Gastroesophageal sphincter (tissue), 4 donors: ENCODE measurements around the gene KIAA1586. TPM values are rescaled to one million over a fixed set of nuclear protein-coding genes. Genes with fewer than 3 reads are reported as not detected.
"Not testable (repeated sequence)": the region's sequence is repeated elsewhere in the genome, so short reads cannot be mapped to it uniquely, and the experiment has no call there.

Experiments used
- ATAC-seq: fragments of 150-250 bp; one replicate; pipeline ENCODE4 v1.9.1; 2016; ENCODE audit warnings: mild to moderate bottlenecking, moderate library complexity
- H3K27ac ChIP-seq, 4 donors: fragments of 200-600 bp; sonication (generic) in 3 of 4; 1 replicate in 3 of 4; 2 replicates in 1 of 4; pipeline ENCODE4 v1.5.1; 2016 to 2019
- H3K27me3 ChIP-seq: fragments of 200-600 bp; sonication (generic); one replicate; pipeline ENCODE4 v1.5.1; 2019
- H3K36me3 ChIP-seq, 2 donors: fragments of 200-600 bp; sonication (generic); one replicate each; pipeline ENCODE4 v1.5.1; 2019; ENCODE audit warnings: control low read depth in 1 of 2
- H3K4me1 ChIP-seq, 3 donors: fragments of 200-600 bp; sonication (generic); 1 replicate in 2 of 3; 2 replicates in 1 of 3; pipeline ENCODE4 v1.5.1; 2016 to 2019; ENCODE audit warnings: control low read depth in 2 of 3
- H3K4me3 ChIP-seq, 2 donors: fragments of 200-600 bp; sonication (generic); one replicate each; pipeline ENCODE4 v1.5.1; 2019; ENCODE audit warnings: mild to moderate bottlenecking in 1 of 2, moderate library complexity in 1 of 2
- H3K9me3 ChIP-seq, 3 donors: fragments of 200-600 bp; sonication (generic); one replicate each; pipeline ENCODE4 v1.5.1; 2017 to 2019; ENCODE audit warnings: control low read depth in 2 of 3
- CTCF ChIP-seq, 4 experiments: fragments of 200-600 bp in 2 of 4; fragments of 450-650 bp in 2 of 4; sonication (generic) in 1 of 4; IDR thresholded peaks; one replicate each; pipeline ENCODE4 v1.5.1; 2017 to 2019; ENCODE audit warnings: antibody characterized with exemption in 4 of 4, mild to moderate bottlenecking in 2 of 4, moderate library complexity in 2 of 4
- EP300 ChIP-seq: sonication (generic); formaldehyde crosslinking; IDR thresholded peaks from one replicate; pipeline ENCODE4 v1.6.1; 2017; ENCODE audit warnings: antibody characterized with exemption, mild to moderate bottlenecking
- POLR2A ChIP-seq, 2 donors: fragments of 450-650 bp; IDR thresholded peaks; one replicate each; pipeline ENCODE4 v1.6.1; 2017; ENCODE audit warnings: antibody characterized with exemption in 2 of 2, mild to moderate bottlenecking in 2 of 2, moderate library complexity in 1 of 2
- POLR2AphosphoS5 ChIP-seq: sonication (generic); formaldehyde crosslinking; IDR thresholded peaks from one replicate; pipeline ENCODE4 v1.6.1; 2017; ENCODE audit warnings: antibody characterized with exemption
- WGBS, 2 donors: methylation state at CpG; one replicate each; pipeline ENCODE4 v1.1.5; 2018; ENCODE audit warnings: low coverage in 1 of 2; 5-methylcytosine and 5-hydroxymethylcytosine counted together
- total RNA-seq, 4 donors: library from RNA; depleted of rRNA; stranded (reverse); fragments of >200 nt; gene quantifications; one replicate each; pipeline ENCODE4 v1.1.0, GENCODE V29; 2016

The KIAA1586 gene
- total RNA-seq, 4 donors from 2014 or later, result 6.6 to 27.9 (median 10.2) TPM

GRCh38 chr6:57087916-57088315 lies 41.4 kb downstream of the KIAA1586 start:
- peaks cover 13 to 23% (median 13%) of the 10 kb centered on the region in 3 donors for H3K4me1 ChIP-seq
- H3K27ac ChIP-seq, result no peak overlapping the region
- TF ChIP-seq POLR2A (IDR thresholded peaks at IDR 0.05), result no peak
- TF ChIP-seq EP300, result no peak
- TF ChIP-seq CTCF (IDR thresholded peaks at IDR 0.05), result no peak
- no peak for TF ChIP-seq POLR2AphosphoS5
- no peak for ATAC-seq
- H3K36me3 ChIP-seq, result no peaks in the 10 kb centered on the region
- H3K27me3 ChIP-seq, result no peaks in the 10 kb centered on the region
- no peak overlapping the region for H3K4me3 ChIP-seq
- WGBS, 2 donors, result 80 to 83% methylated on average over 4 of the region's 4 CpGs
- no peaks in the 10 kb centered on the region for H3K9me3 ChIP-seq

- Histone ChIP-seq H3K27ac (peak overlapping the region in 3 of 4 donors; percentile 86 to 92 (median 87)), H3K4me3 (peak overlapping the region; percentile 40 to 60), H3K4me1 (peaks cover 13 to 37% (median 18%) of the 10 kb centered on the region in 3 donors), H3K9me3 (no peaks in the 10 kb centered on the region), H3K36me3 (no peaks in the 10 kb centered on the region), H3K27me3 (no peaks in the 10 kb centered on the region)
- ATAC-seq, result no peak
- 58 to 65% methylated on average over 3 of the region's 3 CpGs for WGBS, 2 donors
- TF ChIP-seq POLR2A (IDR thresholded peaks at IDR 0.05), result no peak
- no peak for TF ChIP-seq EP300
- no peak for TF ChIP-seq POLR2AphosphoS5
- TF ChIP-seq CTCF (IDR thresholded peaks at IDR 0.05), result no peak
Measured at GRCh38 chr6:57089265-57089664, 42.8 kb downstream of the KIAA1586 start.

GRCh38 chr6:57089687-57090457 lies 43.4 kb downstream of the KIAA1586 start, which contains the start of gene ZNF451:
ZNF451 (plus strand) TSS chr6:57090188; CDS start chr6:57090254, 66 bp downstream.
- 0% methylated on average over 4 to 6 of the region's 58 CpGs for WGBS, 2 donors
- Histone ChIP-seq H3K27ac (peak within 1 kb of the TSS; percentile 50 to 92 (median 86)), H3K4me1 (peaks cover 13 to 43% (median 19%) of the 10 kb centered on the region in 3 donors), H3K4me3 (peak within 1 kb of the TSS; percentile 40 to 60), H3K36me3 (no peaks in the 10 kb centered on the region), H3K27me3 (no peaks in the 10 kb centered on the region), H3K9me3 (no peaks in the 10 kb centered on the region)
- TF ChIP-seq CTCF (IDR thresholded peaks at IDR 0.05) (peak in 2 of 4 experiments; percentile 13 to 34), POLR2AphosphoS5 (peak; percentile 96), POLR2A (IDR thresholded peaks at IDR 0.05) (peak; percentile 87 to 89), EP300 (no peak)
- ATAC-seq, result peak; percentile 99

GRCh38 chr6:57090458-57091067 lies 44.1 kb downstream of the KIAA1586 start:
- no CpG with 5 or more reads among the region's 27 CpGs for WGBS, 2 donors
- H3K36me3 ChIP-seq, H3K9me3 ChIP-seq, H3K27me3 ChIP-seq: not testable (repeated sequence)
- peak overlapping the region in 3 of 4 donors; percentile 86 to 92 (median 87) for H3K27ac ChIP-seq
- peak overlapping the region in 1 of 2 donors; percentile 60 for H3K4me3 ChIP-seq
- H3K4me1 ChIP-seq, result peaks cover 13 to 50% (median 19%) of the 10 kb centered on the region in 3 donors
- ATAC-seq, result peak; percentile 16

GRCh38 chr6:57091375-57091774 lies 44.9 kb downstream of the KIAA1586 start:
- H3K27ac ChIP-seq, result peak overlapping the region in 3 of 4 donors; percentile 14 to 51 (median 29)
- H3K9me3 ChIP-seq, ATAC-seq, H3K27me3 ChIP-seq, H3K36me3 ChIP-seq: not testable (repeated sequence)
- 77 to 78% methylated on average over 5 to 7 of the region's 7 CpGs for WGBS, 2 donors
- peaks cover 13 to 58% (median 19%) of the 10 kb centered on the region in 3 donors for H3K4me1 ChIP-seq
- peak overlapping the region in 1 of 2 donors; percentile 14 for H3K4me3 ChIP-seq
